Measurements from ENCODE around the gene POU4F3. TPM values are rescaled to one million over a fixed set of nuclear protein-coding genes. Genes with fewer than 3 reads are reported as not detected.

The POU4F3 gene
- total and polyA plus RNA-seq, 2 of the 8 experiments (the other 6 are each of a cell fraction or from before 2014, with no cell fraction given) = 0.09 TPM; not detected in 1

- no peaks in the 10 kb centered on the region for H3K9me3 ChIP-seq (ENCODE audit: insufficient read depth in 2 of 2, low read depth in 1 of 2, low read length in 1 of 2)
Observed at GRCh38 chr5:146321571-146321970, 17.1 kb upstream of the POU4F3 start.

More at GRCh38 chr5:146321571-146321970, 17.1 kb upstream of the POU4F3 start:
- H2AK5ac ChIP-seq (ENCODE audit: low read depth, low read length) = no peak overlapping the region
- POLR2A ChIA-PET (ENCODE audit: partially characterized antibody) = no interaction called here
- H4K20me1 ChIP-seq (replicated peaks in 1 of 2; ENCODE audit: control insufficient read depth in 1 of 2, insufficient read depth in 2 of 2, low read length in 2 of 2) = no peaks in the 10 kb centered on the region
- CTCF ChIA-PET (ENCODE audit: partially characterized antibody) = interaction anchor here (0.6 kb wide), 1 partner anchor 1077 kb away, joined by 3 read pairs; no protein-coding TSS in a partner anchor
- H3K23ac ChIP-seq (ENCODE audit: insufficient read length) = no peak overlapping the region
- no peaks in the 10 kb centered on the region for H3K23me2 ChIP-seq (ENCODE audit: low read depth, low read length)
- no peak overlapping the region for H2BK20ac ChIP-seq (ENCODE audit: low read length)
- H2BK120ac ChIP-seq (replicated peaks; ENCODE audit: low read depth, low read length) = no peak overlapping the region
- H4K8ac ChIP-seq (ENCODE audit: extremely low read depth, insufficient read depth, low read length) = no peak overlapping the region
- H3K56ac ChIP-seq (replicated peaks; ENCODE audit: insufficient read length, low read depth, low read length) = no peak overlapping the region
- H2BK12ac ChIP-seq (ENCODE audit: low read depth, low read length) = no peak overlapping the region
- no peak for TF ChIP-seq BACH1 (IDR thresholded peaks at IDR 0.05; ENCODE audit: low read length)
- TF ChIP-seq CREB1 (IDR thresholded peaks at IDR 0.05) = no peak
- TF ChIP-seq CHD1 (IDR thresholded peaks at IDR 0.05; ENCODE audit: low read depth, low read length) = no peak
- TF ChIP-seq SP1 (IDR thresholded peaks at IDR 0.05; ENCODE audit: low read depth, low read length) = no peak
- no peak for TF ChIP-seq TCF12 (IDR thresholded peaks at IDR 0.05; ENCODE audit: low read depth, low read length)
- no peak for TF ChIP-seq BRCA1 (IDR thresholded peaks at IDR 0.05; ENCODE audit: low read depth, low read length)
- TF ChIP-seq PHF8 (conservative IDR thresholded peaks at IDR 0.05; ENCODE audit: low read depth, low read length) = no peak
- no peak for TF ChIP-seq JUN (IDR thresholded peaks at IDR 0.05; ENCODE audit: low read depth, low read length)
- no peak for TF ChIP-seq NRF1 (IDR thresholded peaks at IDR 0.05; ENCODE audit: low read depth, low read length)
- FAIRE-seq (no peak), DNase-seq (ENCODE audit: low read depth in 1 of 2, low spot score in 2 of 2) (no peak)
- no peaks in the 10 kb centered on the region for H3K4me1 ChIP-seq (replicated peaks in 1 of 4; ENCODE audit: control insufficient read depth in 3 of 4, insufficient read depth in 4 of 4, low read length in 3 of 4)
- no peak overlapping the region for H2BK5ac ChIP-seq (ENCODE audit: low read depth, low read length)
- H3K79me2 ChIP-seq (ENCODE audit: control insufficient read depth in 1 of 2, insufficient read depth in 2 of 2, low read length in 2 of 2) = no peaks in the 10 kb centered on the region
- H3K36me3 ChIP-seq (ENCODE audit: control insufficient read depth in 2 of 4, insufficient read depth in 4 of 4, low read length in 3 of 4) = no peaks in the 10 kb centered on the region
- no peaks in the 10 kb centered on the region for H3K27me3 ChIP-seq (replicated peaks in 1 of 4; ENCODE audit: control insufficient read depth in 3 of 4, extremely low read depth in 1 of 4, insufficient read depth in 3 of 4, low read length in 3 of 4)
- H3K4me3 ChIP-seq (ENCODE audit: extremely low read depth in 1 of 4, insufficient read depth in 2 of 4, low read depth in 3 of 4, low read length in 4 of 4) = no peak overlapping the region
- no peak overlapping the region for H3K27ac ChIP-seq (ENCODE audit: low read depth, low read length)
- no peak overlapping the region for H3K9ac ChIP-seq (replicated peaks in 1 of 4; ENCODE audit: extremely low read depth in 1 of 4, low read depth in 3 of 4, low read length in 3 of 4)
- 94% methylated on average over 1 of the region's 1 CpG; no CpG with 5 or more reads in 1 of the 2 experiments for WGBS, 2 experiments (ENCODE audit: extremely low coverage in 1 of 2, insufficient coverage in 1 of 2, insufficient read length in 1 of 2, insufficient replicate concordance in 2 of 2, low coverage in 1 of 2, low lambda C conversion rate in 2 of 2, missing lambda C conversion rate in 1 of 2)
- no peak overlapping the region for H3K4me2 ChIP-seq (ENCODE audit: insufficient read depth in 1 of 2, low read depth in 2 of 2, low read length in 2 of 2)
- no peak overlapping the region for H3K14ac ChIP-seq (ENCODE audit: insufficient read length)
- H3K79me1 ChIP-seq (ENCODE audit: low read depth, low read length) = no peaks in the 10 kb centered on the region
- H3K18ac ChIP-seq (ENCODE audit: extremely low read depth, low read length) = no peak overlapping the region
- no peak overlapping the region for H2AFZ ChIP-seq (ENCODE audit: low read length)
- H4K5ac ChIP-seq (ENCODE audit: insufficient read length, low read depth, low read length) = no peak overlapping the region
- H3K4ac ChIP-seq (replicated peaks; ENCODE audit: insufficient read length, low read depth, low read length) = no peak overlapping the region
- H2BK15ac ChIP-seq (ENCODE audit: low read length) = no peak overlapping the region
- no peak overlapping the region for H4K91ac ChIP-seq (replicated peaks; ENCODE audit: insufficient read length, low read length)

Measured in H1 (cell line).